GM21447 (cell line): ENCODE data around the gene GSE1.

Experiments
- ATAC-seq: cut with Tn5 transposase; IDR thresholded peaks from one replicate; pipeline ENCODE4 v1.9.1; 2021; ENCODE audit not compliant: unreplicated experiment

The GSE1 gene

GRCh38 chr16:85674828-85675227, 61.7 kb downstream of the GSE1 start:
- ATAC-seq, result no peak

- no peak for ATAC-seq
Measured at GRCh38 chr16:85675251-85675874, 62.2 kb downstream of the GSE1 start.

- no peak for ATAC-seq
Measured at GRCh38 chr16:85676466-85676865, 63.3 kb downstream of the GSE1 start.

- ATAC-seq, result no peak
Measured at GRCh38 chr16:85677383-85677967, 64.4 kb downstream of the GSE1 start.

DNA sequence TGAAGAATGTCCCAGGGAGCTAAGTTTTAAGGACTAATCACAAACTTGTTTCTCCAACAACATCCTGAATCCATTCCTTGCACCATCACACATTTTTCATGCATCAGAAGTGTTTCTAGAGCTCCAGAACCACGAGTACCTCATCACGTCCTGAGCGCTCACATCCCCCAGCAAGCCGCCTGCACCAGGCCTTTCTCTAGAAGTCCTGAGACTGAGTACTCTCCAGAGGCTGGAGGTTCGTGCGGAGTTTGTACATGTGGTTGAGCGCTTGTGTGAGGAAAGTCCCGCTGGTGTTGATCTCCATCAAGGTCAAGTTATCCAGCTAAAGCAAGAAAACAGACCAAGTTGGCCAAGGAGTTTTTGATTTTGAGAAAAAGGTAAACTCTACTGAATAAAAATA, 64.9 kb downstream of the GSE1 start:
- no peak for ATAC-seq

DNA sequence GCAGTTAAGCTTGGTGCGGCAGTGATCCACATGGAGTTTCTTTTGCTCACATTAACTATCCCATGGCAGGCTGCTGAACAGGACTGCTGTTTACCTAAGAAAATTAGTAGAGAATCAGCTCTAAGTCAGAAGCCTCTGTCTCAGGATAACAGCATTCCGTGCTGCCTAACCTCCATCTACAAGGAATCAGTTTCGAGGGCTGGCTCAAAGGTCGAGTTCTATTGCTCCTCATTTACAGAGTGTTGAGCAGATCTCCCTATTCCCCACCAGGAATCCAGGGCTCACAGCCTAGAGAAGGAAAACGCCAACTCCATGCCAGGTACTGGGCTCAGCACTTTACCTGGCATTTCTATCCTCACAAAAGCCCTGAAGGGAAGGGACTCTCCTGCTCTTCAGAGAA, 65.7 kb downstream of the GSE1 start:
- ATAC-seq, result no peak

DNA sequence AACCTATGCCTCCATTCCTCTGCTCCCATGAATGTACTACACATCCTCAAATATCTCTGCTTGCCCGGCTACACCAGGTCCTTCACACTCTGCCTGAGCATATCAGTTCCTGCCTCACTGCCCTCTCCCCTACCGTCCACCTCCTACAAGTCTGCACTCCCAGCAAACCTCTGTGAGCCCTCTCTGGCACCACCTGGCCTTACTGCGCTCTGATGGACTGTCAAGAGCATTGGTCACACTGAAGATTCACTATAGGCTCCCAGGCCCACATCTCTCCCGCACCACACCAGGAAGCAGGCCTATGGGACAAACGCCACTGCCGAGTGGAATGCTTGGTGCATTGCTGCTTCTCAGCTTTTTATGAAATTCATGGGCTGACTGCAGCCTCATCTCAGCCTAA, 66.7 kb downstream of the GSE1 start:
- ATAC-seq, result no peak

DNA sequence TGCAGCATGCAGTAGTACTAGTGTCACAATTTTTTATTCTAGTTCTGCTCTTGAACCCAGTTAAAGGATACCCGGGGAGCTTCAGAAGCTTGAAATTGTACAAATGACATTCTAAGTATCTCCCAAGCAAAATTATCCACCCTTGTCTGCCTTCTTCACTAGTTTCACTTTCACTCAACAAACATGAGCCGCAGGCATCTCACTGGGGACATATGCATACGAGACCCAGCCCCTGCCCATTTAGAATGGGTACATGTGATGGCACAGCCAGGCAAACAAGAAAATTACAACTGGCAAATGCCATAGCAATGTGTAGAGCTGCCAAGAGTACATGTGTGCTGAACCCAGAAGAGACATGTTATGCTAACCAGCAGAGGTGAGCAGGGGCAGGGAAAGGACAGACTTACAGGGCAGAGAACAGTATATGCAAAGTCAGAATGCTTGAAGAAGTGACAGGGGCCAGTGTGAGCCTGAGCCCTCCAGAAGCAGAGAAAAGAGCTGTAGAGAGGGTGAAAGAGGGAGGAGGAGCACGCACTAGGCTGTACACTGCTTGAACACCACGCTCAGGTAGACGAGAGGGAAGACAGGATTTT, 67.3 kb downstream of the GSE1 start:
- ATAC-seq, result no peak

- ATAC-seq, result no peak
Measured at GRCh38 chr16:85681255-85681654, 68.1 kb downstream of the GSE1 start.

- no peak for ATAC-seq
Measured at GRCh38 chr16:85682516-85682915, 69.4 kb downstream of the GSE1 start.

- no peak for ATAC-seq
Measured at GRCh38 chr16:85683363-85683762, 70.2 kb downstream of the GSE1 start.

DNA sequence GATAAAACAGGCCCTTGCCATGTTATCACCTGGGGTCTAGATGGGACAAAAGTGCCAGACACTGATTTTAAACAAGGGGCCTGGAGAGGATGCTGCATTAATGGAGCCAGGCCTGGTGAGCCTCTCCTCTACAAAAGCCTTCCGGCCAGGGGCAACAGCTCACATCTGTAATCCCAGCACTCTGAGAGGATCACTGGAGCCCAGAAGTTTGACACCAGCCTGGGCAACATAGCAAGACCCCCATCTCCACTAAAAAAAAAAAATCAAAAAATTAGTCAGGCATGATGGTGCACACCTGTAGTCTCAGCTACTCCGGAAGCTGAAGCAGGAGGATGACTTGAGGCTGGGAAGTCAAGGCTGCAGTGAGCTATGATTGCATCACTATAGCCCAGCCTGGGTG, 72.1 kb downstream of the GSE1 start:
- ATAC-seq, result no peak

DNA sequence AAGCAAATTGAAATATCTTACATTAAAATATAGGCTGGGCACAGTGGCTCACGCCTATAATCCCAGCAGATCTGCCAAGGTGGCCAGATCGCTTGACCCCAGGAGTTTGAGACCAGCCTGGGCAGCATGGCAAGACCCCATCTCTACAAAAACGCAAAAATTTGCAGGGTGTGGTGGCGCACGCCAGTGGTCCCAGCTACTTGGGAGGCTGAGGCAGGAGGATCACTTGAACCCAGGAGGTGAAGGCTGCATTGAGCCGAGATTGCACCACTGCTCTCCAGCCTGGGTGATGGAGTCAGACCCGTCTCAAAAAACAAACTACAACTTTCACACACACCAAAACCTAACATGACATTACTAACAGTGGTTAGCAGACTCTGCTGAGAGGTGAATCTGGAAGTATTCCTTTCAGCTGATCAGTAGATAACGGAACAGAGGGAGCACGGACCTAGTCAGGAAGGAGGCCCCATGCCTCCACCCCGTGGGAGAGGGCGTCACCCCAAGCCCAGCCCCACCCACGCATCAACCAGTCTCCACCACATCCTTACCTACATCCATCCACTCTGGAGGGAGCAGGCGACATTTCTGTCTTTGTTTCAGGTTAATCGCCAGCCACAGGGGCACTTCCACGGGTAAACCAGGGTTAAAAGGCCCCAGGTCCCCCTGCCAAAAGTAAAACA, 73.9 kb downstream of the GSE1 start:
- no peak for ATAC-seq

GRCh38 chr16:85687651-85688471, 74.7 kb downstream of the GSE1 start:
- ATAC-seq, result no peak

GRCh38 chr16:85688586-85689284, 75.6 kb downstream of the GSE1 start, which contains the start of gene GINS2:
Gene GINS2 (minus strand): TSS chr16:85688954. CDS start chr16:85688898, 56 bp downstream.
- peak; percentile 73 for ATAC-seq

GRCh38 chr16:85689285-85689949, 76.3 kb downstream of the GSE1 start:
- no peak for ATAC-seq

DNA sequence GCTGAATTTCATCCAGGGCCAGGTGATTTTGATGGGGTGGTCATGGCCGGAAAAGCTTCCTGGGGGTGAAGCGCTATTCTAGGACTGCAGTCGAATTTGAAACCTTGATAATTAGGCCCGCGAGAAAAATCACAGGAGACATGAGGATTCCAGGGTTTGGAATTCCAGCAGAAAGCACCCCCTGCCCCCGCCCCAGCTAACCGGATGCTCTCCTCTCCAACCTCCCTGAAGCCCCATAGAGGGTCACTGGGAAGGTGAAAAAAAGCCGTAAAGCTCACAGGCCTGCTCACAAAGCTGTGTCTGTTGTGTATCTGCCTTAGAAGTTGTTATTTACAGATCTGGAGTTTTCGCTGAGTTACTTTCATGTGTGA, 76.8 kb downstream of the GSE1 start:
- ATAC-seq, result no peak

GRCh38 chr16:85690469-85691064, 77.4 kb downstream of the GSE1 start:
- ATAC-seq, result no peak

DNA sequence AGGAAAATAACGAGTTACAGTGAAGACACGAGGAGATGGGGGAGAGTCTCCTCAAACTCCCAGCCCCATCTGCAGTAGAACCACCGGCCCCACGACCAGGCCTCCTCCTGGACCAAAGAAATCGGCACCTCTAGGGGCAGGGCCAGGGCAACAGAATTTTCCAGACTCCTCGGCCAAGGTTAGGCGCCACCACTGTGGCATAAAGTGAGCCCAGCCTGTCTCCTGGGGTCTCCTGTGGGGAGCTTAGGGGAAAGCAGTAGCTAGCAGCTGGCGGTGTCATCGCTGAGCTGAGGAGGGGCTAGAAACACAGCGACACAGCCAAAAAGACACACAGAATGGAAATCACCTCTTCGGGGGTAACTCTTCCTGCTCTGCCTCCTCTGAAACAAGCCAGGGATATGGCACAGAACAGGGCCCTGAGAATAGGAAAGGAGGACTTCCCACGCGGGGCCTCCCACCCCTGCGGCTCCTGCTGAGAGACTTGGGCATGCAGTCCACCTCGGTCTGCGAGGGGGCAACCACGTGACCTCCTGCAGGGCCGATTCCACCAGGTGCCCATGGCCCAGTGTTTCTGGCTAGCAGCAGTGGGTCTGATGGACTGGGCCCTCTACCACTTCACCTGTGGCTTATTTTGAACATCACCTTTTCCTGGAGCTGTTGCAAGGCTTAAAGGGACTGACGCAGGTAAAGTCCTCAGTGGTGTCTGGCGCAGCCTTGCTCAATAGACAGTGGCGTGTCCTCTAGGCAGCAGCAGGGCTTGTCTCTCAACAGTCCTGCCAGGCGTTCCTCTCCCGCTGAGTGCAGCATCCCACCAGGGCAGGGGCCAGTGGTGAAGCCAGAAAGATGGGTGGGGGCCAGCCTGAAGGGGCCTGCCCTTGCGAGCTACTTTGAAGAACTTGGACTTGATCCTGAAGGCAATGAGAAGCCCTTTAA, 82.3 kb downstream of the GSE1 start:
- ATAC-seq, result no peak
